AG04450 (cell line): ENCODE measurements around the gene RBM4B. TPM values are rescaled to one million over a fixed set of nuclear protein-coding genes. Genes with fewer than 3 reads are reported as not detected.

Source experiments
- CTCF ChIA-PET: fragments of 300-600, 350-600 bp; formaldehyde crosslinking; extraction: SDS; loops from one replicate; lab custom pipeline; 2022; ENCODE audit warnings: antibody characterized with exemption, inconsistent platforms; lab: Charles Lee
- POLR2A ChIA-PET: fragments of 350-600 bp; formaldehyde crosslinking; extraction: SDS; loops from one replicate; lab custom pipeline; 2021; ENCODE audit warnings: antibody characterized with exemption, inconsistent platforms; lab: Yijun Ruan, JAX
- DNase-seq: peaks from one replicate; pipeline ENCODE4 v3.0.0-alpha.2; 2011; ENCODE audit warnings: low read depth, low spot score
- H3K27ac ChIP-seq: one replicate; pipeline ENCODE4 v1.5.1; 2012; ENCODE audit warnings: low read depth, low read length, control low read depth
- H3K27me3 ChIP-seq: one replicate; pipeline ENCODE4 v1.6.0; 2012; ENCODE audit warnings: low read length; ENCODE audit not compliant: control insufficient read depth, insufficient read depth
- H3K4me3 ChIP-seq: 2 replicates; pipeline ENCODE4 v1.5.1; 2011; ENCODE audit warnings: mild to moderate bottlenecking, low read depth, low read length, control low read depth
- H3K9me3 ChIP-seq: 2 replicates; pipeline ENCODE4 v1.5.1; 2012; ENCODE audit warnings: low read length; ENCODE audit not compliant: control insufficient read depth, insufficient read depth
- polyA plus RNA-seq: library from polyadenylated mRNA; depleted of rRNA; stranded (reverse); fragments of >200 nt; gene quantifications from 2 replicates; pipeline ENCODE4 v1.2.3, GENCODE V29; 2011
- TF ChIP-seq, protein P1 (sequence below): IDR thresholded peaks from 2 replicates; pipeline ENCODE4 v1.5.1; 2011; ENCODE audit warnings: low read depth, low read length, control low read depth, inconsistent platforms

Gene RBM4B
- polyA plus RNA-seq, 1 experiment = 43.8 TPM

DNA sequence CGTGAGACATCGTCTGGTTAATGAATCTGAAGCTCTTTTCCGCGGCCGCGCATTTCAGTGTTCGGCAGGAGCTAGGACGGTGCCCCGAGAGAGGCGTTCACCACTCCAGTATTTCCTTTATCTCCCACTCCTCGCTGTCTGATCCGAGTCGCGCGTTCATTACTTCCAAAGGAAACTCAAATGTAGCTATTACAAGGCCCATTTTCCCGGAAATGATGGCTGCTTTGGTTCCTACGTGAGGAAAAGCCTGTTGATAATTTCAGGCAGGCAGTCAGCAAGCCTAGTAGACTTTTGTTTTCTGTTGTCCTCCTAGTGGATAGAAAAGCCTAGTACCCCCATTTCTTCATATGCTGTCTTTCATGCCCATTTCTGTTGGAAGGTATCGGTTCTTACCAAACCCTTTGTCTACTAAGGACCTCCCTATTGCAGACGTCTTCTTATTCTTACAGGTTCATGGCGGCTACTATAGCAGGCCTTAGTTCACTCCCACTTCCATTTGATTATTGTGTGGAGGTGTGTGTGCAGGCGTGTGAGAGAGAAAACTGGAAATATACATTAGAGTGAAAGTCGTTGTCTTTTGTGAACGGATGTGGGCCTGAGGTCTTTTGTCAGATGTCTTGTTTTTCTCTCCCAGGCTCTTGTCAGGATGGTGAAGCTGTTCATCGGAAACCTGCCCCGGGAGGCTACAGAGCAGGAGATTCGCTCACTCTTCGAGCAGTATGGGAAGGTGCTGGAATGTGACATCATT, 38.4 kb downstream of the RBM4B start:
- ChIA-PET POLR2A (interaction anchor here (1.3 to 2.3 kb wide), 6 partner anchors 8 to 93 kb away, joined by 4 to 25 read pairs (median 8); partner anchors contain the start of genes ACTN3, RBM4B and ZDHHC24), CTCF (no interaction called here)
- Histone ChIP-seq H3K27me3 (no peaks in the 10 kb centered on the region), H3K27ac (peak overlapping the region; percentile 88), H3K9me3 (peaks cover 3% of the 10 kb centered on the region; the same call in 1 of the 2 replicates), H3K4me3 (peak overlapping the region; percentile 98)
- no peak for DNase-seq
- TF ChIP-seq, protein P1, sequence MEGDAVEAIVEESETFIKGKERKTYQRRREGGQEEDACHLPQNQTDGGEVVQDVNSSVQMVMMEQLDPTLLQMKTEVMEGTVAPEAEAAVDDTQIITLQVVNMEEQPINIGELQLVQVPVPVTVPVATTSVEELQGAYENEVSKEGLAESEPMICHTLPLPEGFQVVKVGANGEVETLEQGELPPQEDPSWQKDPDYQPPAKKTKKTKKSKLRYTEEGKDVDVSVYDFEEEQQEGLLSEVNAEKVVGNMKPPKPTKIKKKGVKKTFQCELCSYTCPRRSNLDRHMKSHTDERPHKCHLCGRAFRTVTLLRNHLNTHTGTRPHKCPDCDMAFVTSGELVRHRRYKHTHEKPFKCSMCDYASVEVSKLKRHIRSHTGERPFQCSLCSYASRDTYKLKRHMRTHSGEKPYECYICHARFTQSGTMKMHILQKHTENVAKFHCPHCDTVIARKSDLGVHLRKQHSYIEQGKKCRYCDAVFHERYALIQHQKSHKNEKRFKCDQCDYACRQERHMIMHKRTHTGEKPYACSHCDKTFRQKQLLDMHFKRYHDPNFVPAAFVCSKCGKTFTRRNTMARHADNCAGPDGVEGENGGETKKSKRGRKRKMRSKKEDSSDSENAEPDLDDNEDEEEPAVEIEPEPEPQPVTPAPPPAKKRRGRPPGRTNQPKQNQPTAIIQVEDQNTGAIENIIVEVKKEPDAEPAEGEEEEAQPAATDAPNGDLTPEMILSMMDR = no peak

DNA sequence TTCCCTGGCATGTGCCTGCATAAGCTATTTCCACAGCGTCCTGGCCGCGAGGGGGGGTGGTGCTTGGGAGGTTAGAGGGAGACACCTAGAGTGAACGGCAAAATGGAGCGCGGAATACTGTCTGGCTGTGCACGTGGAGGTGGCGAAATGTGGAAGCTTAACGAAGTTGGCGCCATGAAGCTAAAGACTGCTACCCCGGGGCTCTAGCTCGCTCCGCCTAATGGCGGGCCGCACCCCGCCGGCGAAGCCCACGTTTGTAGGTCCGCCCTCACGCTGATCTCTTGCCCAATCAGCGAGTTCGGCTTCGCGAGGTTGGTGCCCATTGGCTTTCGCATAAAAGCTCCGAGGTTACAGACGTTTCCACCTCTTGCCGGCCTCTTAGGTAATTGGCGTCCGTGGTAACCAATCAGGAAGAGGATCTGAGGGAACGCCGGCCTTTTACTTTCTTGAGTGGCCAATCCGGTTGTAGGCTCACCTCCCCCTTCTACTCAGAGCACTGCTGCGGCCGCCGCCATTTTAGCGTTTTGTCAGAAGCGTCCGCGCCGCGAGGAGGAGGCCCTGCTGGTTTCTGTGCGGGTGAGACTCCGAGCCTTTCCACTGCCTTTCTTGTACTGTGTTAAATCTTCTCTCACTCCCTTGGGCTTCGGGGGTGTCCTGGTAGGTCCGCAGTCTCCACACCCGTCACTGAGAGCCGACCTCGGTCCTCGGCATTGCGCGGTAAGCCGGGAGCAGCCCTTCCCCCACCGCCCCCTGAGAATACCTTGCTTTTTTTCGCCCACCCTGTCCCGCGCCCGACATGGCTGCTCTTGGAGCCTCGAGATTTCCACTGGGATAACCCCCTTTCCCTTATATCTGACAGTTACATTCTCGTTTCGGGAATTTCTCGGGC, 39.3 kb downstream of the RBM4B start, which contains the start of gene RBM4:
Gene RBM4 (plus strand): TSS at position 527 of the 889 bp plus-strand sequence. CDS start 1,009 bp downstream, outside the sequence.
- Histone ChIP-seq H3K9me3 (peaks cover 1% of the 10 kb centered on the region; the same call in 1 of the 2 replicates), H3K27ac (peak within 1 kb of the TSS; percentile 88), H3K27me3 (no peaks in the 10 kb centered on the region), H3K4me3 (peak within 1 kb of the TSS; percentile 98)
- TF ChIP-seq, protein P1 = 0 out of 2 replicates have a peak, but pooled peaks have one; percentile 21
- peak; percentile 100 for DNase-seq
- CTCF ChIA-PET = interaction anchor here (0.8 to 1.4 kb wide), 3 partner anchors 19 to 46 kb away, joined by 3 to 5 read pairs (median 3); partner anchors contain the start of genes CCDC87 and CCS
- POLR2A ChIA-PET = interaction anchor here (0.7 to 3.0 kb wide), 16 partner anchors 9 to 468 kb away, joined by 3 to 61 read pairs (median 5); partner anchors contain the start of genes ACTN3, CTSF, DPP3 and RBM14

DNA sequence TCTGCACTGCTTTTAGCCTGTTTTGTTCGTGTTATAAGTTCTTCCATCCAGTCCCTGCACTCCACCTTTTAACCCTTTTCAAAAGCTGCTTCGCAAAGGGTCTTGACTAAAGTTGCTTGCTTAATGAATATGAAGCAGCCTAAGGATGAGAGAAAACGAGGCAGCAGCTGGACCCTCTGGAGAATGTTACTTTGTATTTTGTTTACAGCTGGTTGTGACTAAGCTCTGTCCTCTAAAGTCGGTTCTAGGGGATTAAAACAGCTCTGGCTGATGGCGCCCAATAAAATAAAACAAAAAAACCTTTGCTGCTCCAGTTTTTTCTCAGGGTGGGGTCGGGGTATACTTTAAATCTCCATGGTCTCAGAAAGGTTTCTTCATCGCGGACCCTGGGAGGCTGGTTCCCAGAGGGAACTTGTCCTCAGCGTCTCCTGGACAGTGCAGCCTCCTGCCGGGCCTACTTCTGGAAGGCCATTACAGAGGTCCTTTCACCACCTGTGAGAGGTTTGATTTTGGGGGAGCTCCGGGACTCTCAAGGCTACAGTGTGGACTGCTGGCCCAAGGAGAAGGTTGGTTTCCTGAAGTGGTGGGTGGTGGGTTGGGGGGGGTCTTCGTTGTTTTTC, 40.0 kb downstream of the RBM4B start:
- no peaks in the 10 kb centered on the region for H3K27me3 ChIP-seq
- H3K27ac ChIP-seq = peak overlapping the region; percentile 86
- TF ChIP-seq, protein P1 = no peak
- no peaks in the 10 kb centered on the region; the same call in 1 of the 2 replicates for H3K9me3 ChIP-seq
- POLR2A ChIA-PET = interaction anchor here (0.7 to 3.0 kb wide), 14 partner anchors 8 to 206 kb away, joined by 3 to 61 read pairs (median 5); partner anchors contain the start of genes ACTN3, CTSF, DPP3 and RBM14
- H3K4me3 ChIP-seq = peak overlapping the region; percentile 59
- no peak for DNase-seq
- CTCF ChIA-PET = interaction anchor here (0.6 to 1.4 kb wide), 4 partner anchors 19 to 1146 kb away, joined by 3 to 5 read pairs (median 3); partner anchors contain the start of genes CCDC87 and CCS

- CTCF ChIA-PET = no interaction called here
- H3K27ac ChIP-seq = no peak overlapping the region
- POLR2A ChIA-PET = interaction anchor here (3.0 kb wide), 1 partner anchor 18 kb away, joined by 61 read pairs; the partner anchor contains the start of gene RBM14
Observed at GRCh38 chr11:66636411-66636810, 41.3 kb downstream of the RBM4B start.

More at GRCh38 chr11:66636411-66636810, 41.3 kb downstream of the RBM4B start:
- Histone ChIP-seq H3K4me3 (no peak overlapping the region), H3K27me3 (no peaks in the 10 kb centered on the region), H3K9me3 (no peaks in the 10 kb centered on the region; the same call in 1 of the 2 replicates)
- TF ChIP-seq, protein P1 = no peak
- DNase-seq = no peak
